GM18519 (cell line): ENCODE results near the gene LRP2BP.
A peak's percentile ranks its signal among the peaks of the same experiment; 100 is the strongest.
"Not testable (repeated sequence)": the region's sequence is repeated elsewhere in the genome, so short reads cannot be mapped to it uniquely, and the experiment has no call there.

Experiments
- ATAC-seq: cut with Tn5 transposase; IDR thresholded peaks from one replicate; pipeline ENCODE4 v1.9.1; 2021; ENCODE audit warnings: mild to moderate bottlenecking, moderate library complexity; ENCODE audit not compliant: unreplicated experiment, low FRiP score

Gene LRP2BP

GRCh38 chr4:185362570-185362969, 33.2 kb downstream of the LRP2BP start:
- ATAC-seq, result not testable (repeated sequence)

GRCh38 chr4:185361872-185362271, 33.9 kb downstream of the LRP2BP start:
- ATAC-seq, result no peak

- ATAC-seq, result no peak
Measured at GRCh38 chr4:185359767-185360446, 35.8 kb downstream of the LRP2BP start.

GRCh38 chr4:185358959-185359358, 36.8 kb downstream of the LRP2BP start:
- ATAC-seq, result no peak

- ATAC-seq, result no peak
Measured at GRCh38 chr4:185358514-185358913, 37.2 kb downstream of the LRP2BP start.

GRCh38 chr4:185357733-185358440, 37.8 kb downstream of the LRP2BP start:
- no peak for ATAC-seq

GRCh38 chr4:185357211-185357610, 38.5 kb downstream of the LRP2BP start:
- ATAC-seq, result no peak

GRCh38 chr4:185352741-185353140, 43.0 kb downstream of the LRP2BP start:
- no peak for ATAC-seq

- ATAC-seq, result no peak
Measured at GRCh38 chr4:185352202-185352601, 43.5 kb downstream of the LRP2BP start.

GRCh38 chr4:185351691-185352090, 44.0 kb downstream of the LRP2BP start:
- ATAC-seq, result no peak

- ATAC-seq, result no peak
Measured at GRCh38 chr4:185346975-185347601, 48.6 kb downstream of the LRP2BP start.

GRCh38 chr4:185344743-185345538, 50.8 kb downstream of the LRP2BP start:
- ATAC-seq, result peak; percentile 70

GRCh38 chr4:185343726-185344581, 51.8 kb downstream of the LRP2BP start:
- peak; percentile 45 for ATAC-seq

- ATAC-seq, result no peak
Measured at GRCh38 chr4:185341841-185342240, 53.9 kb downstream of the LRP2BP start.

GRCh38 chr4:185341377-185341776, 54.3 kb downstream of the LRP2BP start:
- ATAC-seq, result no peak

GRCh38 chr4:185339941-185340340, 55.8 kb downstream of the LRP2BP start:
- no peak for ATAC-seq

- ATAC-seq, result no peak
Measured at GRCh38 chr4:185335579-185335978, 60.1 kb downstream of the LRP2BP start.

GRCh38 chr4:185334326-185334725, 61.4 kb downstream of the LRP2BP start:
- no peak for ATAC-seq

- ATAC-seq, result peak; percentile 82
Measured at GRCh38 chr4:185332575-185333464, 62.9 kb downstream of the LRP2BP start.
